Gastroesophageal sphincter (tissue), 3 donors: ENCODE measurements around the gene METTL24.

Source experiments
- EP300 ChIP-seq: sonication (generic); formaldehyde crosslinking; IDR thresholded peaks from one replicate; pipeline ENCODE4 v1.6.1; 2017; ENCODE audit warnings: antibody characterized with exemption, mild to moderate bottlenecking
- POLR2A ChIP-seq, 2 donors: fragments of 450-650 bp; IDR thresholded peaks; one replicate each; pipeline ENCODE4 v1.6.1; 2017; ENCODE audit warnings: antibody characterized with exemption in 2 of 2, mild to moderate bottlenecking in 2 of 2, moderate library complexity in 1 of 2
- POLR2AphosphoS5 ChIP-seq: sonication (generic); formaldehyde crosslinking; IDR thresholded peaks from one replicate; pipeline ENCODE4 v1.6.1; 2017; ENCODE audit warnings: antibody characterized with exemption
- TF ChIP-seq, protein P1 (sequence below), 4 experiments: fragments of 200-600 bp in 2 of 4; fragments of 450-650 bp in 2 of 4; sonication (generic) in 1 of 4; IDR thresholded peaks; one replicate each; pipeline ENCODE4 v1.5.1; 2017 to 2019; ENCODE audit warnings: antibody characterized with exemption in 4 of 4, mild to moderate bottlenecking in 2 of 4, moderate library complexity in 2 of 4

DNA sequence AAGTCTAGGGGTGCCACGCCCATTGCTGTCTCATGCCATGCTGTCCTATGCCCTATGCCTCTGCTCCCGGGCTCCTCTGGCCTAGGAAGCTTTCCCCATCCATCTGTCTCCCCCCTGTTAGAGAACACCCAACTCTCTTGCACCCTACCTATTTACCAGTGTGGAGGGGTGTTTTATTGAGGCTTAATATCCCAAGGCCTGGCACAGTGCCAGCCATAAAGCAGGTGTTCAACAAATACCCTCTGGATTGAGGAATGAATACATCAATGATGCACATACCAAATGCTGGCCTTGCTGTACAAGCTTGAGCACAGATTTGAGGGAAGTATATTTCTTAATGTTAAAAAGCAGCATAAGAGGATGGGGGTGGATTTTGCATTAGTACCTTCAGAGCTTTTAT, 38.3 kb downstream of the METTL24 start:
- TF ChIP-seq, protein P1, sequence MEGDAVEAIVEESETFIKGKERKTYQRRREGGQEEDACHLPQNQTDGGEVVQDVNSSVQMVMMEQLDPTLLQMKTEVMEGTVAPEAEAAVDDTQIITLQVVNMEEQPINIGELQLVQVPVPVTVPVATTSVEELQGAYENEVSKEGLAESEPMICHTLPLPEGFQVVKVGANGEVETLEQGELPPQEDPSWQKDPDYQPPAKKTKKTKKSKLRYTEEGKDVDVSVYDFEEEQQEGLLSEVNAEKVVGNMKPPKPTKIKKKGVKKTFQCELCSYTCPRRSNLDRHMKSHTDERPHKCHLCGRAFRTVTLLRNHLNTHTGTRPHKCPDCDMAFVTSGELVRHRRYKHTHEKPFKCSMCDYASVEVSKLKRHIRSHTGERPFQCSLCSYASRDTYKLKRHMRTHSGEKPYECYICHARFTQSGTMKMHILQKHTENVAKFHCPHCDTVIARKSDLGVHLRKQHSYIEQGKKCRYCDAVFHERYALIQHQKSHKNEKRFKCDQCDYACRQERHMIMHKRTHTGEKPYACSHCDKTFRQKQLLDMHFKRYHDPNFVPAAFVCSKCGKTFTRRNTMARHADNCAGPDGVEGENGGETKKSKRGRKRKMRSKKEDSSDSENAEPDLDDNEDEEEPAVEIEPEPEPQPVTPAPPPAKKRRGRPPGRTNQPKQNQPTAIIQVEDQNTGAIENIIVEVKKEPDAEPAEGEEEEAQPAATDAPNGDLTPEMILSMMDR (IDR thresholded peaks at IDR 0.05): no peak
- no peak for TF ChIP-seq POLR2A (IDR thresholded peaks at IDR 0.05)
- no peak for TF ChIP-seq POLR2AphosphoS5
- TF ChIP-seq EP300: no peak
